Calu3 (cell line): Measurements from ENCODE around the gene TRIM8. TPM values are rescaled to one million over a fixed set of nuclear protein-coding genes. Genes with fewer than 3 reads are reported as not detected.

Source experiments
- BruUV-seq: library from RNA; stranded (reverse); fragments of 400-500 nt; replicated peaks from 2 replicates; lab custom pipeline; 2021; lab: Mats Ljungman, UMichigan
- CTCF ChIA-PET: fragments of 300-600 bp; sonication (Branson Sonifier 250); formaldehyde crosslinking; loops from one replicate; lab custom pipeline; 2022; ENCODE audit warnings: antibody characterized with exemption; lab: Charles Lee
- DNase-seq: peaks from one replicate; pipeline ENCODE4 v3.0.0; 2022
- H3K27ac Mint-ChIP-seq: one replicate; pipeline ENCODE4 v1.8.0; 2022; ENCODE audit warnings: mixed read lengths; ENCODE audit not compliant: unreplicated experiment
- H3K27me3 Mint-ChIP-seq: one replicate; pipeline ENCODE4 v1.8.0; 2022; ENCODE audit warnings: mixed read lengths; ENCODE audit not compliant: unreplicated experiment
- H3K36me3 Mint-ChIP-seq: one replicate; pipeline ENCODE4 v1.8.0; 2022; ENCODE audit warnings: mild to moderate bottlenecking, moderate library complexity, mixed read lengths; ENCODE audit not compliant: insufficient read depth, unreplicated experiment
- H3K4me1 Mint-ChIP-seq: one replicate; pipeline ENCODE4 v1.8.0; 2022; ENCODE audit warnings: mild to moderate bottlenecking, low read depth, mixed read lengths; ENCODE audit not compliant: unreplicated experiment
- H3K4me3 Mint-ChIP-seq: one replicate; pipeline ENCODE4 v1.8.0; 2022; ENCODE audit warnings: mild to moderate bottlenecking, low read depth, moderate library complexity, mixed read lengths; ENCODE audit not compliant: unreplicated experiment
- H3K9me3 Mint-ChIP-seq: one replicate; pipeline ENCODE4 v1.8.0; 2022; ENCODE audit warnings: low read depth, mixed read lengths; ENCODE audit not compliant: unreplicated experiment
- intact Hi-C: fragments of 100-400 bp; cut with micrococcal nuclease; formaldehyde crosslinking; loops from one replicate; pipeline ENCODE4 v1.10.0; 2022; ENCODE audit not compliant: unreplicated experiment
- total RNA-seq: library from RNA; stranded (reverse); gene quantifications from 2 replicates; pipeline ENCODE4 v1.2.3, GENCODE V29; 2022
- TF ChIP-seq, protein P1 (sequence below): fragments of 200-600 bp; IDR thresholded peaks from one replicate; pipeline ENCODE4 v1.8.0; 2022; ENCODE audit warnings: antibody characterized with exemption; ENCODE audit not compliant: unreplicated experiment

Gene TRIM8
- total RNA-seq, 1 experiment from 2014 or later, result 52.1 TPM

- BruUV-seq, result no TSS peak
- no peaks in the 10 kb centered on the region for H3K4me1 Mint-ChIP-seq
Measured at GRCh38 chr10:102619281-102619981, 24.8 kb upstream of the TRIM8 start.

DNA sequence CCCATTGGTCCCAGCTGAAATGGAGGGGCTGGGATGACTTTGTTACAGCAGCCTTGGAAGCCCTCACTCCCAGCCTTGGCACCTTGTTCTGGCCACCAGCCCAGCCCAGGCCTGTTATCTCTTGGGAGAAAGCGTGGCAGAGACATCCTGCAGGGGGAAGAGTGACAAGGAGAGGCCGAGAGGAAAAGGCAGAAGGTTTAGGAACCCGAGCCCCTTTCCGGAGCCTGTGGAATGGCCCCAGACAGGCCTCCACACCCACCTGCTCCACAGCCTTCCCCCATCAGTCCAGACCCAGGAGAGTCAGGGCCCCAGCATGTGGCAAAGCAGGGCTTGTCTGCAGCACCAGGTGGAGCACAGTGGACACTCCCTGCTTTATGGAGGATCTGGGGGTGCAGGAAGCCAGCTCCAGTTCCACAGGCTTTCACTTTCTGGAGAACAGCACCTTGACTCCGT, 24.1 kb upstream of the TRIM8 start:
- Mint-ChIP-seq H3K9me3 (no peaks in the 10 kb centered on the region), H3K27me3 (no peaks in the 10 kb centered on the region), H3K4me1 (peaks cover 6% of the 10 kb centered on the region), H3K36me3 (no peaks in the 10 kb centered on the region), H3K4me3 (no peak overlapping the region), H3K27ac (no peak overlapping the region)
- TF ChIP-seq, protein P1, sequence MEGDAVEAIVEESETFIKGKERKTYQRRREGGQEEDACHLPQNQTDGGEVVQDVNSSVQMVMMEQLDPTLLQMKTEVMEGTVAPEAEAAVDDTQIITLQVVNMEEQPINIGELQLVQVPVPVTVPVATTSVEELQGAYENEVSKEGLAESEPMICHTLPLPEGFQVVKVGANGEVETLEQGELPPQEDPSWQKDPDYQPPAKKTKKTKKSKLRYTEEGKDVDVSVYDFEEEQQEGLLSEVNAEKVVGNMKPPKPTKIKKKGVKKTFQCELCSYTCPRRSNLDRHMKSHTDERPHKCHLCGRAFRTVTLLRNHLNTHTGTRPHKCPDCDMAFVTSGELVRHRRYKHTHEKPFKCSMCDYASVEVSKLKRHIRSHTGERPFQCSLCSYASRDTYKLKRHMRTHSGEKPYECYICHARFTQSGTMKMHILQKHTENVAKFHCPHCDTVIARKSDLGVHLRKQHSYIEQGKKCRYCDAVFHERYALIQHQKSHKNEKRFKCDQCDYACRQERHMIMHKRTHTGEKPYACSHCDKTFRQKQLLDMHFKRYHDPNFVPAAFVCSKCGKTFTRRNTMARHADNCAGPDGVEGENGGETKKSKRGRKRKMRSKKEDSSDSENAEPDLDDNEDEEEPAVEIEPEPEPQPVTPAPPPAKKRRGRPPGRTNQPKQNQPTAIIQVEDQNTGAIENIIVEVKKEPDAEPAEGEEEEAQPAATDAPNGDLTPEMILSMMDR, result no peak
- no peak for DNase-seq
- CTCF ChIA-PET, result interaction anchor here (1.1 kb wide), 1 partner anchor 26 kb away, joined by 4 read pairs; no protein-coding TSS in a partner anchor
- BruUV-seq, result no TSS peak
- intact Hi-C loops, result no loop called here

More at GRCh38 chr10:102619281-102619981, 24.8 kb upstream of the TRIM8 start:
- H3K36me3 Mint-ChIP-seq, result no peaks in the 10 kb centered on the region
- no peak for DNase-seq
- CTCF ChIA-PET, result no interaction called here
- no peak overlapping the region for H3K4me3 Mint-ChIP-seq
- no peaks in the 10 kb centered on the region for H3K9me3 Mint-ChIP-seq
- TF ChIP-seq, protein P1, result no peak
- intact Hi-C loops, result no loop called here
- no peaks in the 10 kb centered on the region for H3K27me3 Mint-ChIP-seq
- H3K27ac Mint-ChIP-seq, result no peak overlapping the region

- Mint-ChIP-seq H3K9me3 (no peaks in the 10 kb centered on the region), H3K4me1 (peaks cover 9% of the 10 kb centered on the region), H3K27me3 (no peaks in the 10 kb centered on the region), H3K27ac (no peak overlapping the region), H3K4me3 (no peak overlapping the region), H3K36me3 (no peaks in the 10 kb centered on the region)
- CTCF ChIA-PET, result interaction anchor here (0.6 to 1.1 kb wide), 2 partner anchors 25 to 148 kb away, joined by 3 to 4 read pairs; no protein-coding TSS in a partner anchor
- BruUV-seq, result no TSS peak
- intact Hi-C loops, result no loop called here
- TF ChIP-seq, protein P1, result no peak
- DNase-seq, result no peak
Measured at GRCh38 chr10:102620591-102621442, 23.5 kb upstream of the TRIM8 start.

DNA sequence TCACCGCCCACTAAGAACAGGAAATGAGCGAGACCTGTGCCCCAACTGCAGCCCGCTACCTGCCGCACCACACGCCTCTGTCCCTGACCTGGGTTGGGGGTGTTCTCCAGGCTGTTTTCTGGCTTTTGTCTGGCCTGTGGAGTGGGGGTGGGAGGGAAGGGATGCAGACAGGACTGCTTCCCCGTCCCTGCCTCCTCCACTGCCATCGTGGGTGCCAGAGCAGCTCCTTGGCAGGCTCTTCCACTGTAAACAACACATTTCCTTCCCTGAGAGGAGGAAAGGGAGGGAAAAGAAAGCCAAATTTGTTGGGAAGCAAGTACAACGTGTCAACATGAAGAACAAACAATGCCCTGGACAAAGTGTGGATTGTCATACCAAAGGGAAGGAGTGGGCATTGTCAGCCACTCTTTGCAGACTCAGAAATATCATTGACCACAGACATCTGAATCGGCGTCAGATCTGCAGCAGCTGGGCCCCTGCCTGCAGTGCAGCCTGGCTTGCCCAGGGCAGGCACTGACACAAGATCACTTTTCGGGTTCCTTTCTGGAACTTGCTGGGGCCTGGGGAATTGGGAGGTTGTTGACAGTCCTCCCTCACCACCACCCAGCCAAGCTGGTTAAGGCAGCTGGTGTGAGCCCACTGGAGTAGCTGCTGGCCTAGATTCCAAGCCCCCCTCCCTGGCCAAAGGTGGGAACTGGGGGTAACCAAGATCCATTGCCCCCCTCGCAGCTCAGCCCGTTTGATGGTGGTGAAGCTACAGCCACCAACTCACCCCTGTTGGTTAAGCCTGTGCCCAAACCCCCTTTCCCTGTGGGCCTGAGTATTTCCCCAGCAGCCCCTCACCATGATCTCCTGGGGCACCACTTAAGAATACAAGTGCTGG, 22.6 kb upstream of the TRIM8 start:
- Mint-ChIP-seq H3K4me3 (no peak overlapping the region), H3K36me3 (no peaks in the 10 kb centered on the region), H3K27me3 (no peaks in the 10 kb centered on the region), H3K4me1 (peaks cover 9% of the 10 kb centered on the region), H3K27ac (no peak overlapping the region), H3K9me3 (no peaks in the 10 kb centered on the region)
- BruUV-seq, result no TSS peak
- TF ChIP-seq, protein P1, result no peak
- DNase-seq, result no peak
- CTCF ChIA-PET, result no interaction called here
- intact Hi-C loops, result no loop called here
